Activated CD8-positive, alpha-beta T cell treated with anti-CD3 and anti-CD28 coated beads for 36 hours (primary cell): ENCODE results near the gene KCTD12. TPM values are rescaled to one million over a fixed set of nuclear protein-coding genes. Genes with fewer than 3 reads are reported as not detected.

Experiments used
- ATAC-seq: fragments of 200-7000 bp; cut with Tn5 transposase; one replicate; pipeline ENCODE4 v1.10.0; 2021; ENCODE audit warnings: mild to moderate bottlenecking, moderate library complexity
- CTCF ChIA-PET: fragments of 350-600 bp; sonication (Branson Sonifier 250); formaldehyde crosslinking; loops from one replicate; lab custom pipeline; 2021; ENCODE audit warnings: antibody characterized with exemption; lab: Charles Lee
- POLR2A ChIA-PET: fragments of 350-600 bp; sonication (Branson Sonifier 250); formaldehyde crosslinking; loops from one replicate; lab custom pipeline; 2021; ENCODE audit warnings: antibody characterized with exemption; lab: Charles Lee
- DNase-seq: peaks from one replicate; pipeline ENCODE4 v3.0.0-alpha.2; 2020
- H3K27ac Mint-ChIP-seq: one replicate; pipeline ENCODE4 v1.8.0; 2021; ENCODE audit warnings: mild to moderate bottlenecking, mixed read lengths
- H3K27me3 Mint-ChIP-seq: one replicate; pipeline ENCODE4 v1.8.0; 2021; ENCODE audit warnings: mixed read lengths
- H3K36me3 Mint-ChIP-seq: one replicate; pipeline ENCODE4 v1.8.0; 2021; ENCODE audit warnings: low read depth, mixed read lengths
- H3K4me1 Mint-ChIP-seq: one replicate; pipeline ENCODE4 v1.8.0; 2021; ENCODE audit warnings: low read depth, mixed read lengths
- H3K4me3 Mint-ChIP-seq: one replicate; pipeline ENCODE4 v1.8.0; 2021; ENCODE audit warnings: mild to moderate bottlenecking, moderate library complexity, mixed read lengths
- H3K9me3 Mint-ChIP-seq: one replicate; pipeline ENCODE4 v1.8.0; 2021; ENCODE audit warnings: mixed read lengths
- intact Hi-C: fragments of 100-400 bp; cut with micrococcal nuclease; formaldehyde crosslinking; loops from one replicate; pipeline ENCODE4 v1.10.0; 2022
- total RNA-seq, 2 experiments: library from RNA; stranded (reverse); gene quantifications; one replicate each; pipeline ENCODE4 v1.2.3, GENCODE V29; 2021
- TF ChIP-seq, protein P1 (sequence below): fragments of 200-600 bp; IDR thresholded peaks from one replicate; pipeline ENCODE4 v1.8.0; 2022; ENCODE audit warnings: antibody characterized with exemption, mild to moderate bottlenecking

Gene KCTD12
- total RNA-seq, 2 experiments from 2014 or later = 14.3 to 14.8 TPM

DNA sequence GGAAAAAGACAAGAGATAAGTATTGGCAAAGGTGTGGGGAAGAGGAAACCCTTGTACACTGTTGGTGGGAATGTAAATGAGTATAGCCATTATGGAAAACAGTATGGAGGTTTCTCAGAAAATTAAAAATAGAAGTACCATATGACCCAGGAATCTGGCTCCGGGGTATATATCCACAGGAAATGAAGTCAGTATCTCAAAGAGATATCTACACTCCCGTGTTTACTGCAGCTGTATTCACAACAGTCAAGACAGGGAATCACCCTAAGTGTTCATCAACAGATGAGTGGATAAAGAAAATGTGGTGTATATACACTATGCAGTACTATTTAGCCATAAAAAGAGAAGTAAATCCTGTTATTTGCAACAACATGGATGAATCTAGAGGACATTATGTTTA lies 13.5 kb downstream of the KCTD12 start:
- Mint-ChIP-seq H3K36me3 (no peaks in the 10 kb centered on the region), H3K27ac (no peak overlapping the region), H3K27me3 (peaks cover 11% of the 10 kb centered on the region), H3K4me1 (no peaks in the 10 kb centered on the region), H3K4me3 (no peak overlapping the region), H3K9me3 (no peaks in the 10 kb centered on the region)
- ATAC-seq (no peak), DNase-seq (no peak)
- intact Hi-C loops = no loop called here
- TF ChIP-seq, protein P1, sequence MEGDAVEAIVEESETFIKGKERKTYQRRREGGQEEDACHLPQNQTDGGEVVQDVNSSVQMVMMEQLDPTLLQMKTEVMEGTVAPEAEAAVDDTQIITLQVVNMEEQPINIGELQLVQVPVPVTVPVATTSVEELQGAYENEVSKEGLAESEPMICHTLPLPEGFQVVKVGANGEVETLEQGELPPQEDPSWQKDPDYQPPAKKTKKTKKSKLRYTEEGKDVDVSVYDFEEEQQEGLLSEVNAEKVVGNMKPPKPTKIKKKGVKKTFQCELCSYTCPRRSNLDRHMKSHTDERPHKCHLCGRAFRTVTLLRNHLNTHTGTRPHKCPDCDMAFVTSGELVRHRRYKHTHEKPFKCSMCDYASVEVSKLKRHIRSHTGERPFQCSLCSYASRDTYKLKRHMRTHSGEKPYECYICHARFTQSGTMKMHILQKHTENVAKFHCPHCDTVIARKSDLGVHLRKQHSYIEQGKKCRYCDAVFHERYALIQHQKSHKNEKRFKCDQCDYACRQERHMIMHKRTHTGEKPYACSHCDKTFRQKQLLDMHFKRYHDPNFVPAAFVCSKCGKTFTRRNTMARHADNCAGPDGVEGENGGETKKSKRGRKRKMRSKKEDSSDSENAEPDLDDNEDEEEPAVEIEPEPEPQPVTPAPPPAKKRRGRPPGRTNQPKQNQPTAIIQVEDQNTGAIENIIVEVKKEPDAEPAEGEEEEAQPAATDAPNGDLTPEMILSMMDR = no peak
- ChIA-PET CTCF (no interaction called here), POLR2A (no interaction called here)

DNA sequence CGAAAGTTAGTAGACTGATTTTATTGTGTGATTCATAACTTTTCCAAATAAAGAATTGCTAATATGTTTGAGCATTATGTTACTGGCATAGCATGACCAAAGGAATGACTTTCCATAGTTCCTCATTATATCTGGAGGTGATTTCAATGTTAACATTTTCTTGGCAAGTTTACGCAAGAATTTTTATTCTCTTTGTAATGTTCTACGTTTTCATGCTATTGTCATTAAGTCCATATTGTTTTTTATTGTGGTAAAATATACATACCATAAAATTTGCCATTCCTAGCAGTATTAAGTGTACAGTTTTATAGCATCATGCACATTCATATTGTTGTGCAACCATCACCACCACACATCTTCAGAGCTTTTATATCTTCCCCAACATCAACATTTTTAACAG lies 14.8 kb downstream of the KCTD12 start:
- ChIA-PET CTCF (interaction anchor here (0.8 kb wide), 1 partner anchor 14 kb away, joined by 3 read pairs; no protein-coding TSS in a partner anchor), POLR2A (no interaction called here)
- Mint-ChIP-seq H3K4me3 (no peak overlapping the region), H3K27ac (no peak overlapping the region), H3K27me3 (peaks cover 11% of the 10 kb centered on the region), H3K4me1 (no peaks in the 10 kb centered on the region), H3K36me3 (no peaks in the 10 kb centered on the region), H3K9me3 (no peaks in the 10 kb centered on the region)
- TF ChIP-seq, protein P1 = no peak
- no peak for ATAC-seq
- no peak for DNase-seq
- intact Hi-C loops = no loop called here

DNA sequence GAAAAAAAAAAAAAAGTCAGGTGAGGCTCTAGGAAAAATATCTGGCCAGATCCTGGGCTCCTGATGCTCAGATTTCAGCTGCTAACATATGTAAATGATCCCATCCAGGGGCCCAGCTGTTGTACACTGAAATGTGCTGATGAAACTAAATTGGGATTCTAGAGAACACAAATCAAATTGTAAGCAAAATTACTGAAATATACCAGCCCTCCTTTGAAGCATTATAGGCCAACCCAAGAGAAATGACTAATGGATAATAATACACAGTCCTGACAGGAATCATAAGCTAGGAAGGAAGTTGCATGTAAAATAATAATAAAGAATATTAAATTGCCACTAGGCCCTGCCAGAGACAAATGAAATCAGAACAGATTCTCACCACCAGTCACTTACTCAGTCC lies 17.8 kb downstream of the KCTD12 start:
- Mint-ChIP-seq H3K9me3 (no peaks in the 10 kb centered on the region), H3K4me3 (no peak overlapping the region), H3K36me3 (no peaks in the 10 kb centered on the region), H3K27ac (no peak overlapping the region), H3K27me3 (peaks cover 8% of the 10 kb centered on the region), H3K4me1 (no peaks in the 10 kb centered on the region)
- DNase-seq (no peak), ATAC-seq (no peak)
- TF ChIP-seq, protein P1 = no peak
- POLR2A ChIA-PET = interaction anchor here (0.6 kb wide), 1 partner anchor 15 kb away, joined by 5 read pairs; no protein-coding TSS in a partner anchor
- intact Hi-C loops = no loop called here
- CTCF ChIA-PET = no interaction called here

DNA sequence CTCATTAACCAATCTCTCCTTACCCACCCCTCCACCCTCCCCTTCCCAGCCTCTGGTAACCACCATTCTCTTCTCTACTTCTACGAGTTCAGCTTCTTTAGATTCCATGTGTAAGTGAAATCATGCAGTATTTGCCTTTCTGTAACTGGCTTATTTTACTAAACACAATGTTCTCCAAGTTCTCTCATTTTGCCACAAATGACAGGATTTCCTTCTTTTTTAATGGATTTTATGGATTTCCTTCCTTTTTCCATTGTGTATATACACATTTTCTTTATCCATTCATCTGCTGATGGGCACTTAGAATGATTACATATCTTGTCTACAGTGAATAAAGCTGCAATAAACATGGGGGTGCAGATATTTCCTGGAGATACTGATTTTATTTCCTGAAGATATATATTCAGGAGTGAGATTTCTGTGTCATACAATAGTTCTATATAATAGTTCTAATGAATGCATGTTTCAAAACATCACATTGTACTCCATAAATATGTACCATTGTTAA lies 20.2 kb downstream of the KCTD12 start:
- ATAC-seq (no peak), DNase-seq (no peak)
- CTCF ChIA-PET = interaction anchor here (1.2 kb wide), 1 partner anchor 38 kb away, joined by 3 read pairs; no protein-coding TSS in a partner anchor
- TF ChIP-seq, protein P1 = no peak
- intact Hi-C loops = no loop called here
- Mint-ChIP-seq H3K9me3 (no peaks in the 10 kb centered on the region), H3K4me3 (no peak overlapping the region), H3K36me3 (no peaks in the 10 kb centered on the region), H3K27me3 (peaks cover 2% of the 10 kb centered on the region), H3K4me1 (no peaks in the 10 kb centered on the region), H3K27ac (no peak overlapping the region)
- POLR2A ChIA-PET = no interaction called here

DNA sequence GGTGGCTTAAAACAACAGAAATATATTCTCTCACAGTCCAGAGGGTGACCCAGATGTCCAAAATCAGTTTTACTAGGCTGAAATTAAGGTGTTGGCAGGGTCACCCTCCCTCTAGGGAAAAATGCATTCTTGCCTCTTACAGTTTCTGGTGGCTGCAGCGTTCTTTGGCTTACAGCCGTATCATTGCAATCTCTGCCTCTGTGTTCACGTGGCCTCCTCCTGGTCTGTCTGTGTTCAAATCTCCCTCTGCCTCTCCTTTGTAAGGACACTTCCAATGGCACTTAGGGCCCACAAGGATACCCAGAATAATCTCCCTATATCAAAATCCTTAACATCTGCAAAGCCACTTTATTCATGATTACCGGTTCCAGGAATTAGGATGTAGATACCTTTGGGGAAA lies 21.1 kb downstream of the KCTD12 start:
- CTCF ChIA-PET = interaction anchor here (1.2 kb wide), 1 partner anchor 39 kb away, joined by 3 read pairs; no protein-coding TSS in a partner anchor
- H3K27me3 Mint-ChIP-seq = peaks cover 5% of the 10 kb centered on the region
- POLR2A ChIA-PET = no interaction called here

More for the DNA sequence above, 21.1 kb downstream of the KCTD12 start:
- no peaks in the 10 kb centered on the region for H3K36me3 Mint-ChIP-seq
- TF ChIP-seq, protein P1 = no peak
- DNase-seq (no peak), ATAC-seq (no peak)
- no peaks in the 10 kb centered on the region for H3K9me3 Mint-ChIP-seq
- no peaks in the 10 kb centered on the region for H3K4me1 Mint-ChIP-seq
- intact Hi-C loops = no loop called here
- no peak overlapping the region for H3K4me3 Mint-ChIP-seq
- H3K27ac Mint-ChIP-seq = no peak overlapping the region
